Mesenchymal stem cell (in vitro differentiated cells and primary cell): ENCODE measurements around the gene ATP8A1.
A peak's percentile ranks its signal among the peaks of the same experiment; 100 is the strongest.
"Not testable (repeated sequence)": the region's sequence is repeated elsewhere in the genome, so short reads cannot be mapped to it uniquely, and the experiment has no call there.

ENCODE experiments used
- DNase-seq: peaks from one replicate; pipeline ENCODE4 v3.0.0-alpha.2; 2013
- H2AFZ ChIP-seq: one replicate; pipeline ENCODE4 v1.6.1; 2013; ENCODE audit warnings: low read depth, mild to moderate bottlenecking, control low read depth, inconsistent platforms, low read length, moderate library complexity
- H2AK5ac ChIP-seq: 2 replicates; pipeline ENCODE4 v1.6.1; 2013; ENCODE audit warnings: low read length, moderate library complexity, mild to moderate bottlenecking, inconsistent platforms; ENCODE audit not compliant: severe bottlenecking
- H2BK120ac ChIP-seq: one replicate; pipeline ENCODE4 v1.6.1; 2013; ENCODE audit warnings: low read depth, mild to moderate bottlenecking, inconsistent platforms, low read length, moderate library complexity
- H2BK12ac ChIP-seq, 2 experiments: one replicate each; pipeline ENCODE4 v1.6.1; 2013; ENCODE audit warnings: inconsistent platforms in 2 of 2, low read length in 2 of 2, mild to moderate bottlenecking in 2 of 2, moderate library complexity in 2 of 2, control low read depth in 1 of 2
- H2BK15ac ChIP-seq: one replicate; pipeline ENCODE4 v1.6.1; 2013; ENCODE audit warnings: mild to moderate bottlenecking, low read depth, inconsistent platforms; ENCODE audit not compliant: poor library complexity, severe bottlenecking
- H2BK5ac ChIP-seq: 2 replicates; pipeline ENCODE4 v1.6.1; 2013; ENCODE audit warnings: low read depth, mild to moderate bottlenecking, low read length, control low read depth, inconsistent platforms; ENCODE audit not compliant: poor library complexity, severe bottlenecking
- H3K14ac ChIP-seq, 2 experiments: one replicate each; pipeline ENCODE4 v1.6.1; 2013; ENCODE audit warnings: inconsistent platforms in 2 of 2, low read length in 2 of 2, control low read depth in 1 of 2, mild to moderate bottlenecking in 1 of 2, moderate library complexity in 1 of 2
- H3K18ac ChIP-seq, 2 experiments: one replicate each; pipeline ENCODE4 v1.6.1; 2013; ENCODE audit warnings: inconsistent platforms in 2 of 2, low read length in 2 of 2, control low read depth in 1 of 2, low read depth in 1 of 2, mild to moderate bottlenecking in 1 of 2
- H3K23ac ChIP-seq, 2 experiments: one replicate each; pipeline ENCODE4 v1.6.1; 2013; ENCODE audit warnings: inconsistent platforms in 2 of 2, low read length in 2 of 2, mild to moderate bottlenecking in 2 of 2, moderate library complexity in 2 of 2, control low read depth in 1 of 2
- H3K27ac ChIP-seq: 2 replicates; pipeline ENCODE4 v1.5.1; 2013; ENCODE audit warnings: mild to moderate bottlenecking, moderate library complexity, low read length, control low read depth, inconsistent platforms; ENCODE audit not compliant: poor library complexity, severe bottlenecking
- H3K27me3 ChIP-seq, 2 experiments: 2 replicates each; pipeline versions ENCODE4 v1.6.1 to v1.7.0; 2013; ENCODE audit warnings: low read length in 2 of 2, mild to moderate bottlenecking in 2 of 2, moderate library complexity in 2 of 2, control low read depth in 1 of 2, inconsistent platforms in 1 of 2; ENCODE audit not compliant: control insufficient read depth in 1 of 2, insufficient read depth in 1 of 2
- H3K36me3 ChIP-seq, 2 experiments: 2 replicates each; pipeline versions ENCODE4 v1.6.1 to v1.7.0; 2013; ENCODE audit warnings: low read length in 2 of 2, control low read depth in 1 of 2, inconsistent platforms in 1 of 2, low read depth in 1 of 2, mild to moderate bottlenecking in 1 of 2; ENCODE audit not compliant: insufficient read depth in 2 of 2, control insufficient read depth in 1 of 2
- H3K4ac ChIP-seq, 2 experiments: one replicate each; pipeline ENCODE4 v1.6.1; 2013; ENCODE audit warnings: inconsistent platforms in 2 of 2, low read length in 2 of 2, mild to moderate bottlenecking in 2 of 2, moderate library complexity in 2 of 2, control low read depth in 1 of 2, low read depth in 1 of 2
- H3K4me1 ChIP-seq: 2 replicates; pipeline ENCODE4 v1.6.1; 2013; ENCODE audit warnings: low read depth, low read length, control low read depth; ENCODE audit not compliant: control insufficient read depth, insufficient read depth
- H3K4me2 ChIP-seq: 2 replicates; pipeline ENCODE4 v1.6.1; 2013; ENCODE audit warnings: low read length, mild to moderate bottlenecking, inconsistent platforms; ENCODE audit not compliant: poor library complexity, severe bottlenecking
- H3K4me3 ChIP-seq, 2 experiments: 2 replicates each; pipeline versions ENCODE4 v1.5.1 to v1.7.0; 2013; ENCODE audit warnings: low read length in 2 of 2, mild to moderate bottlenecking in 2 of 2, control low read depth in 1 of 2, low read depth in 1 of 2; ENCODE audit not compliant: insufficient read depth in 1 of 2
- H3K79me1 ChIP-seq: replicated peaks from 2 replicates; pipeline ENCODE4 v1.6.1; 2013; ENCODE audit warnings: mild to moderate bottlenecking, control low read depth, low read length, inconsistent platforms; ENCODE audit not compliant: poor library complexity, severe bottlenecking
- H3K9ac ChIP-seq: 2 replicates; pipeline ENCODE4 v1.7.0; 2013; ENCODE audit warnings: mild to moderate bottlenecking, low read length, moderate library complexity
- H3K9me3 ChIP-seq: 2 replicates; pipeline ENCODE4 v1.7.0; 2013; ENCODE audit warnings: mild to moderate bottlenecking, low read length; ENCODE audit not compliant: control insufficient read depth
- H4K8ac ChIP-seq: one replicate; pipeline ENCODE4 v1.6.1; 2013; ENCODE audit warnings: inconsistent platforms, mild to moderate bottlenecking, low read length, moderate library complexity
- H4K91ac ChIP-seq: one replicate; pipeline ENCODE4 v1.6.1; 2013; ENCODE audit warnings: mild to moderate bottlenecking, low read length, inconsistent platforms
- WGBS: methylation state at CpG from one replicate; pipeline ENCODE4 v1.1.7; 2013; ENCODE audit warnings: mixed read lengths; 5-methylcytosine and 5-hydroxymethylcytosine counted together

The ATP8A1 gene

GRCh38 chr4:42461216-42461615 lies 195.7 kb downstream of the ATP8A1 start:
- H2BK15ac ChIP-seq, H2BK5ac ChIP-seq, DNase-seq, H2BK12ac ChIP-seq, H2BK120ac ChIP-seq, H2AK5ac ChIP-seq, H3K9me3 ChIP-seq, H3K18ac ChIP-seq, H3K23ac ChIP-seq, H3K9ac ChIP-seq, H2AFZ ChIP-seq, H3K4me2 ChIP-seq, H3K36me3 ChIP-seq, H3K14ac ChIP-seq, H3K4ac ChIP-seq, H3K4me3 ChIP-seq, H3K79me1 ChIP-seq, H4K8ac ChIP-seq, H4K91ac ChIP-seq, H3K4me1 ChIP-seq, H3K27ac ChIP-seq, H3K27me3 ChIP-seq: not testable (repeated sequence)
- 79% methylated on average over 1 of the region's 1 CpG for WGBS

GRCh38 chr4:42460043-42460442 lies 196.9 kb downstream of the ATP8A1 start:
- Histone ChIP-seq H3K27ac (no peak overlapping the region), H3K4me2 (no peak overlapping the region), H3K9ac (no peak overlapping the region), H3K14ac (no peak overlapping the region), H2AK5ac (no peak overlapping the region), H3K4me3 (no peak overlapping the region), H3K79me1 (no peaks in the 10 kb centered on the region), H3K4ac (no peak overlapping the region), H3K27me3 (no peaks in the 10 kb centered on the region), H3K23ac (no peak overlapping the region), H3K9me3 (peaks cover 6% of the 10 kb centered on the region), H4K91ac (no peak overlapping the region), H3K36me3 (no peaks in the 10 kb centered on the region), H2BK12ac (no peak overlapping the region), H2AFZ (no peak overlapping the region), H2BK120ac (no peak overlapping the region), H4K8ac (no peak overlapping the region), H2BK5ac (no peak overlapping the region), H3K4me1 (peaks cover 4% of the 10 kb centered on the region), H2BK15ac (no peak overlapping the region), H3K18ac (no peak overlapping the region)
- no CpG with 5 or more reads among the region's 4 CpGs for WGBS
- DNase-seq = no peak

- no peak overlapping the region for H3K4ac ChIP-seq
- no peak overlapping the region for H3K23ac ChIP-seq
- H3K9ac ChIP-seq = no peak overlapping the region
- no peak overlapping the region for H4K8ac ChIP-seq
- H3K27me3 ChIP-seq = no peaks in the 10 kb centered on the region
- no peak overlapping the region for H3K14ac ChIP-seq
- no peak overlapping the region for H4K91ac ChIP-seq
- no peak overlapping the region for H2AK5ac ChIP-seq
- 64% methylated on average over 2 of the region's 3 CpGs for WGBS
- no peak overlapping the region for H2BK120ac ChIP-seq
- no peak overlapping the region for H3K27ac ChIP-seq
- no peak overlapping the region for H2BK15ac ChIP-seq
- H2BK12ac ChIP-seq = no peak overlapping the region
- H3K4me2 ChIP-seq = no peak overlapping the region
- H2BK5ac ChIP-seq = no peak overlapping the region
- H3K18ac ChIP-seq = no peak overlapping the region
- no peaks in the 10 kb centered on the region for H3K79me1 ChIP-seq
- peaks cover 6% of the 10 kb centered on the region for H3K9me3 ChIP-seq
- no peak for DNase-seq
- H2AFZ ChIP-seq = no peak overlapping the region
- H3K4me3 ChIP-seq = no peak overlapping the region
- peaks cover 2% of the 10 kb centered on the region for H3K4me1 ChIP-seq
- H3K36me3 ChIP-seq = no peaks in the 10 kb centered on the region
Measured at GRCh38 chr4:42458657-42459056, 198.2 kb downstream of the ATP8A1 start.

GRCh38 chr4:42454755-42455420 lies 202.0 kb downstream of the ATP8A1 start:
- H3K9ac ChIP-seq = no peak overlapping the region
- no peak overlapping the region for H3K27ac ChIP-seq
- peak overlapping the region; percentile 14 for H2BK5ac ChIP-seq
- H3K4me2 ChIP-seq = no peak overlapping the region
- no peak overlapping the region for H3K14ac ChIP-seq
- no peak overlapping the region for H2BK120ac ChIP-seq
- H4K91ac ChIP-seq = no peak overlapping the region
- no peaks in the 10 kb centered on the region for H3K79me1 ChIP-seq
- no peak overlapping the region for H3K4ac ChIP-seq
- no peak overlapping the region for H3K4me3 ChIP-seq
- H3K36me3 ChIP-seq = no peaks in the 10 kb centered on the region
- peak overlapping the region; percentile 15 for H2AK5ac ChIP-seq
- 93% methylated on average over 2 of the region's 2 CpGs for WGBS
- no peak overlapping the region for H3K18ac ChIP-seq
- H2BK15ac ChIP-seq = no peak overlapping the region
- no peaks in the 10 kb centered on the region for H3K9me3 ChIP-seq
- H3K4me1 ChIP-seq = peaks cover 4% of the 10 kb centered on the region
- no peak for DNase-seq
- H3K27me3 ChIP-seq = no peaks in the 10 kb centered on the region
- no peak overlapping the region for H2AFZ ChIP-seq
- no peak overlapping the region for H2BK12ac ChIP-seq
- H4K8ac ChIP-seq = no peak overlapping the region
- H3K23ac ChIP-seq = no peak overlapping the region
